ENCODE measurements around the gene POLN. TPM values are rescaled to one million over a fixed set of nuclear protein-coding genes. Genes with fewer than 3 reads are reported as not detected.

The POLN gene
- total RNA-seq, 1 donor from 2014 or later = 0.29 TPM

DNA sequence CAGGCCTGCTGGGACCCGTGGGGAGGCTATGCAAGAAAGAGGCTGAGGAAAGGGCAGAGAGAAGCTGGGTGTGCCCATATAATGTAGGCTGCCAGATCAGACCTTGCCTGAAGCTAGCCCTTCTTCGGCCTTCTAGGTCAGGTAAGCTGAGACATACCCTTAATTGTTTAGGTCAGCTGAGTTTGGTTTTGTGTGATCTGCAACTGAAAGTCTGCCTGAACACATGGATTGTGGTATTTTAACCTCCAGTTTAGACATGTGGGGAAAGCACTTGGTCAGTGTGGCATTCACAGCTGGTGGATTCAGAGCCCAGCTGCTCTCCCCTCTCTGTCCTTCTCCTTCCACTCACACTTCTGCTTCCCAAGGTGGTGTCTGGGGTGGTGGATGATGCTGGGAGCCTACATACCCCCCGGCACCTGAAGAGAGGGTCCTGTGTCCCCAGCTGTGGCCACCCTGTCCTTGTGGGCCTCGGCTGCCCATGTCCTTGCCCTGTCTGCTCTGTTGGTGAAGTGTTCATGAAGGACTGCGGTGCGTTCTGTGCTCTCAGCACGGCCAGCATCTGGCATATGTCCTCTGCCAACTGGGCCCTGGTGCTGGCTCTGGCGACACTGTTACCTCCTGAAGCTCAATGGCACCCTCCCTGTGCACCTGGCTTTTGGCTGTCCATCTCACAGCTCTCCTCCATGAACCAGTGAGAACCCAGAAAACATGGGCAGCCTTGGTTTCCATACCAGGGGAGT, 100.7 kb downstream of the POLN start:
- no peak overlapping the region for H3K4me3 ChIP-seq (ENCODE audit: low read depth, low read length)
- no peak for TF ChIP-seq CTCF (conservative IDR thresholded peaks at IDR 0.05; ENCODE audit: low read depth, low read length)
- no peak for DNase-seq (ENCODE audit: low read depth)

DNA sequence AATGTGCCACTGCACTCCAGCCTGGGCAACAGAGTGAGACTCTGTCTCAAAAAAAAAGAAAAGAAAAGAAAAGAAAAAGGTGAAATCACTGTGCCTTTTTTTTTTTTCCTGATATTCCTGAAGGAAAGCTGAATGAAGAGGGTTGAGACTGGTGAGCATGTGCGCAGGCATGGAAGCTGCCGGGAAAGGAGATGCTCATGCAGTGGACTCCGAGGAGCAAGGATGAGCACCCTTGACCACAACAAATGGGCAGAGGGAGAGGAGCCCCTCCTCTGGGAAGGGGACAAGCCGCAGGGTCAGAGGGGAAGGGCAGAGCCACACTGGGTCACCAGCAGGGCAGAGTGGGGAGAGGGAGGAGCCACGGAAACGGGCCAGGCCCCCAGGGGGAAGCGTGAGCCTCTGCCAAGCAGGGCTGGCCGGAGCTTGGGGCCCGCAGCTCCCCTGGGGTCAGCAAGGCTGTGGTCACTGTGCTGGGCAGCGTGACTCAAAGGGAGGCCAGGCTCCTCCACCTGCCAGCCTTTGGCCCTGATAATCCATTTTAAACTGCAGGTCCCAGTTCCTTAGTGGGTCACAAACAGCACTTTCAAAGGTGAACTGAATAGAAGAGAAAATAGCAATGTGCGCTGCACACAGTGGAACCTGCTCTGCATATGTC, 102.9 kb downstream of the POLN start:
- H3K4me3 ChIP-seq (ENCODE audit: low read depth, low read length) = no peak overlapping the region
- TF ChIP-seq CTCF (conservative IDR thresholded peaks at IDR 0.05; ENCODE audit: low read depth, low read length) = no peak
- DNase-seq (ENCODE audit: low read depth) = no peak

GRCh38 chr4:2136726-2137125, 105.2 kb downstream of the POLN start:
- DNase-seq (ENCODE audit: low read depth) = no peak
- no peak for TF ChIP-seq CTCF (conservative IDR thresholded peaks at IDR 0.05; ENCODE audit: low read depth, low read length)
- H3K4me3 ChIP-seq (ENCODE audit: low read depth, low read length) = no peak overlapping the region

- no peak overlapping the region for H3K4me3 ChIP-seq (ENCODE audit: low read depth, low read length)
- DNase-seq (ENCODE audit: low read depth) = no peak
- no peak for TF ChIP-seq CTCF (conservative IDR thresholded peaks at IDR 0.05; ENCODE audit: low read depth, low read length)
Measured at GRCh38 chr4:2135083-2135482, 106.8 kb downstream of the POLN start.

DNA sequence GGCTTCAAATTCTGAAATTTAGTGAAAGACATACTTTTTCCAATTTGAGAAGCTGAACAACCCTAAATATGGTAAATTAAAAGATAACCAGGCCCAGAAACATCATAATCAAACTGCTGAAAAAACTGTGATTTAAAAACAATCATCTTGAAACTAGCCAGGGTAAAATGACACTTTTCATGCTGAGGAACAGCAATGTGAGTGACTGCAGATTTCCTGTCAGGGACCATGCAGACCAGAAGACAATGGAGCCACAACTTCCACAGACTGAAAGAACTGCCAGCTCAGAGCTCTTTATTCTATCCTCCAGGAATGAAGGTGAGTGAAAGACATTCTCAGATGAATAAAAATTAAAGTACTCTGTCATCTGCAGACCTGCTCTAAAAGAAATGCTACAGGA, 109.5 kb downstream of the POLN start:
- no peak overlapping the region for H3K4me3 ChIP-seq (ENCODE audit: low read depth, low read length)
- no peak for DNase-seq (ENCODE audit: low read depth)
- no peak for TF ChIP-seq CTCF (conservative IDR thresholded peaks at IDR 0.05; ENCODE audit: low read depth, low read length)

DNA sequence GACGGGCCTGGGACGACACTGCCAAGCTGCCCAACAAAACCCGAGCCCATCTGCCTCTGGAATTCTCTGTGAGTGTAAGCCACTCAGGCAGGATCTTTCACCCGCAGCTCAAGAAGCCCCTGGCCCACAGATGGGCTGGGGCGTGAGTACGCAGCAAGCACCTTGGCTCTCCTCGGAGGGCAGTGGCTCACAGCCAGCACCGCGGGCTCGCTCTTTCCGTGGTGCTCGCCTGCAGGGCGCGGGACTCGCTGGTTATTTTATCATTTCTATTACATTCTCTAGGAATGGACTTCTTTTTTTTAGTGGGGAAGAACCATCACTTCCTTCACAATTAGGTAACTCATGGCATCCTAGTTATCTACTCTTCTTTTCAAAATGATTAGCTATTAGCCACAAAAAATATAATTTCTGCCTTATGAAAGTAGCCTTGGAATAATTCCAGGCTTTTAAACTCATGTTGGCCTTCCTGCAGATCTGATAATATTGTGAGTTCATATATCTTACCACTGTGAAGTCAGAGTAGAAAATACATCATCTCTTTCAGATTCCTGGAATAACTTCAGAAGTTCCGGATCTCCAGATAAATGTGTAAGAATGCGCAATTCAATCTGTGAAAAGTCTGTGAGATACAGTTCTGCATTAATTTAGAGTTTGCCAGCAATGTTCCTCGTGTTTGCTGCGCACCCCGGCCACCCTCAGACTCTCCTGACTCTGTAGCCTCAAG, 114.2 kb downstream of the POLN start:
- no peak overlapping the region for H3K4me3 ChIP-seq (ENCODE audit: low read depth, low read length)
- no peak for TF ChIP-seq CTCF (conservative IDR thresholded peaks at IDR 0.05; ENCODE audit: low read depth, low read length)
- DNase-seq (ENCODE audit: low read depth) = no peak
